ENCODE measurements around the gene GALNT13.

Gene GALNT13

DNA sequence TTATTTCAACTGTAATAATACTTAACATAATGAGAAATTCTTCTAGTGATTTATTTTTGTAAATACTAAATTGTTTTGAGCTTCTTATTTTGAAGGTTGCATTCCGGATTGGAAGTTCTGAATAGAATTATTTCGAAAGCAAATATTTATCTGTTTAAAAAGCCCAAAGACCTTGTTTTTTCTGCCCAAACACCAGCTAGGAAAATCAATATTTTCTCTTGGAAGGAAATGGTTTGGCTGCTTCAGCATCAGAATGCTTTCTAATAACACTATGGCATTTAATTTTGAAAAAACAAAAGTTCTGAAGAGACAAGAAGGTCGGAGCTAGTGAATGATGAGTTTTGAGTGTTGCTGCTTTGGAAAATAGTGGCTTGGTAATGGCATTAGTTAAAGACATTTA is 522.9 kb downstream of the GALNT13 start:
- TF ChIP-seq, protein P1, sequence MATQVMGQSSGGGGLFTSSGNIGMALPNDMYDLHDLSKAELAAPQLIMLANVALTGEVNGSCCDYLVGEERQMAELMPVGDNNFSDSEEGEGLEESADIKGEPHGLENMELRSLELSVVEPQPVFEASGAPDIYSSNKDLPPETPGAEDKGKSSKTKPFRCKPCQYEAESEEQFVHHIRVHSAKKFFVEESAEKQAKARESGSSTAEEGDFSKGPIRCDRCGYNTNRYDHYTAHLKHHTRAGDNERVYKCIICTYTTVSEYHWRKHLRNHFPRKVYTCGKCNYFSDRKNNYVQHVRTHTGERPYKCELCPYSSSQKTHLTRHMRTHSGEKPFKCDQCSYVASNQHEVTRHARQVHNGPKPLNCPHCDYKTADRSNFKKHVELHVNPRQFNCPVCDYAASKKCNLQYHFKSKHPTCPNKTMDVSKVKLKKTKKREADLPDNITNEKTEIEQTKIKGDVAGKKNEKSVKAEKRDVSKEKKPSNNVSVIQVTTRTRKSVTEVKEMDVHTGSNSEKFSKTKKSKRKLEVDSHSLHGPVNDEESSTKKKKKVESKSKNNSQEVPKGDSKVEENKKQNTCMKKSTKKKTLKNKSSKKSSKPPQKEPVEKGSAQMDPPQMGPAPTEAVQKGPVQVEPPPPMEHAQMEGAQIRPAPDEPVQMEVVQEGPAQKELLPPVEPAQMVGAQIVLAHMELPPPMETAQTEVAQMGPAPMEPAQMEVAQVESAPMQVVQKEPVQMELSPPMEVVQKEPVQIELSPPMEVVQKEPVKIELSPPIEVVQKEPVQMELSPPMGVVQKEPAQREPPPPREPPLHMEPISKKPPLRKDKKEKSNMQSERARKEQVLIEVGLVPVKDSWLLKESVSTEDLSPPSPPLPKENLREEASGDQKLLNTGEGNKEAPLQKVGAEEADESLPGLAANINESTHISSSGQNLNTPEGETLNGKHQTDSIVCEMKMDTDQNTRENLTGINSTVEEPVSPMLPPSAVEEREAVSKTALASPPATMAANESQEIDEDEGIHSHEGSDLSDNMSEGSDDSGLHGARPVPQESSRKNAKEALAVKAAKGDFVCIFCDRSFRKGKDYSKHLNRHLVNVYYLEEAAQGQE (IDR thresholded peaks at IDR 0.05; ENCODE audit: insufficient read depth in 1 of 2, low read depth in 2 of 2, low read length in 2 of 2) = no peak
- no peak for TF ChIP-seq FOXP2 (optimal IDR thresholded peaks at IDR 0.05; ENCODE audit: borderline replicate concordance, extremely low read depth, extremely low read length, insufficient read depth)
- TF ChIP-seq SIN3A (IDR thresholded peaks at IDR 0.05; ENCODE audit: borderline replicate concordance, insufficient read depth, low read length) = no peak
- no peak for TF ChIP-seq POLR2AphosphoS5 (IDR thresholded peaks at IDR 0.05; ENCODE audit: low read depth, low read length)
- no peak for TF ChIP-seq TAF1 (IDR thresholded peaks at IDR 0.05; ENCODE audit: borderline replicate concordance, insufficient read depth, low read length)

DNA sequence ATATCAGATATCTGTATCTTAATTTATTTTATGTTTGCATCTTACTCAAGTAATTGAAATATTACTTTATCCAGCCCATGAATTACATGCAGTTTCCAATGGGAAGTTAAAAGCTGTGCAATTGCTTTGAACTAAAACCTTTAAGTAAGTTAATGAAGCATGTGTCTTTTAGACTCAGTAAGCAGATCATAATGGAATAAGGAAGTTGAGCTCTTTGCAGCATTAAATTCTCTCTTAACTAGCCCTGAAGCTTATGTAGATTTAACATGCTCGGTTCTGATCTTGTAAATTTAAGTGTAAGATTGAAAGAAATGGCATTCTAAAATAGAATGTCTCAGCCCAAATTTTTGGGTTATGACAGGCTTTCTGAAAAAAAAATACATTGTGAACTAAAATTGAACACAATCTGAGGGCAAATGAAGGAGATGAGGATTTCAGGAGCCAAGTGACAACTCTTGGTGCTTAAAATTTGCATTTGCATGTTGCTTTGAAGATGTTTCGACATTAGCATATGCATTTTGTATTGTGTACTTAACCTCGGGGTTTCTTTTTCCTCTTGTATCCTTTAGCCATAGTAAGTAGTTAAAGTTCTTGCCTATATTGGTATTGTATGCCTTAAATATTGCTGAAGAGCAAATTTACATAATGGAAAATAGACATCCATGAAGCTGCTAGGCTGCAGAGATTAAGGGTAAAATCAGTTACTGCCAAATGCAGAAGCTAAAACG is 529.0 kb downstream of the GALNT13 start:
- TF ChIP-seq, protein P1 (IDR thresholded peaks at IDR 0.05; ENCODE audit: insufficient read depth in 1 of 2, low read depth in 2 of 2, low read length in 2 of 2) = no peak
- no peak for TF ChIP-seq FOXP2 (optimal IDR thresholded peaks at IDR 0.05; ENCODE audit: borderline replicate concordance, extremely low read depth, extremely low read length, insufficient read depth)
- no peak for TF ChIP-seq SIN3A (IDR thresholded peaks at IDR 0.05; ENCODE audit: borderline replicate concordance, insufficient read depth, low read length)
- no peak for TF ChIP-seq POLR2AphosphoS5 (IDR thresholded peaks at IDR 0.05; ENCODE audit: low read depth, low read length)
- no peak for TF ChIP-seq TAF1 (IDR thresholded peaks at IDR 0.05; ENCODE audit: borderline replicate concordance, insufficient read depth, low read length)

DNA sequence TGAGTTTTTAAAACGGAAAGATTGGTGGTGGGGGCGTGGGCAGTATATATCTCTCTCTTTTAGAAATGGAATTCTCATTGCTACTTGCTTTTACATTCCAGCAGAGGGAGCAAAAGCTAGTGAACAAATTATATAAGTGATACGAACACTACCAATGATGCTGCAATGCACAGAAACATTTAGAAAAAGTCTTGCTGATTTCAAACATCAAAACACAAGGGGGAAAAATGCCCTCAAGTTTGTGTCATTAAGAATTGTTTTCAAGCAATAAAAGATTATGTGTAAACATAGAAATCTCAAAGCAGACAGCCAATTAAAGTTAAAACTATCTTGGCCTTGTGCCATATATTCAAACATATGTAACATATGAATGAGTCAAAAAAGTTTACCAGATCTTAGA is 530.5 kb downstream of the GALNT13 start:
- TF ChIP-seq FOXP2 (optimal IDR thresholded peaks at IDR 0.05; ENCODE audit: borderline replicate concordance, extremely low read depth, extremely low read length, insufficient read depth) = no peak
- no peak for TF ChIP-seq SIN3A (IDR thresholded peaks at IDR 0.05; ENCODE audit: borderline replicate concordance, insufficient read depth, low read length)
- no peak for TF ChIP-seq TAF1 (IDR thresholded peaks at IDR 0.05; ENCODE audit: borderline replicate concordance, insufficient read depth, low read length)
- no peak for TF ChIP-seq POLR2AphosphoS5 (IDR thresholded peaks at IDR 0.05; ENCODE audit: low read depth, low read length)
- TF ChIP-seq, protein P1 (IDR thresholded peaks at IDR 0.05; ENCODE audit: insufficient read depth in 1 of 2, low read depth in 2 of 2, low read length in 2 of 2) = no peak

DNA sequence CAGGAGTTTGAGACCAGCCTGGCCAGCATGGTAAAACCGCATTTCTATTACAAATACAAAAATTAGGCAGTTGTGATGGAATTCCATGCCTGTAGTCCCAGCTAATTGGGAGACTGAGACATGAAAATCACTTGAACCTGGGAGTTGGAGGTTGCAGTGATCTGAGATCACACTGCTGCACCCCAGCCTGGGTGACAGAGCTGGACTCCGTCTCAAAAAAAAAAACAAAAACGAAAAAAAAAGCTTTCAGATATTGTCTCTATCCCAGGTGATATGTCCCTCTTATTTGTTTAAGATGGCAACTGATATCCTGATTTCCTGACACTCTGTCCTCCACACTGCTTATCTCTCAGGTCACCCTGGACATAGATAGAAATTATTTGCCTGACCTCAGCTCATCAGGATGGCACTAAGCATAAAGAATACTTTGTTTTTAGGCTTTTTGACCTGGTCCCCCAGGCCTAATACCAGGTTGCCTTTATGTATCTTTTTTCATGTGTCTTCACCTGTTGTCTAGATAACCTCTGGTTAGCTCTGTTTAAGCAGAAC is 531.6 kb downstream of the GALNT13 start:
- TF ChIP-seq SIN3A (IDR thresholded peaks at IDR 0.05; ENCODE audit: borderline replicate concordance, insufficient read depth, low read length) = no peak
- TF ChIP-seq, protein P1 (IDR thresholded peaks at IDR 0.05; ENCODE audit: insufficient read depth in 1 of 2, low read depth in 2 of 2, low read length in 2 of 2) = no peak
- no peak for TF ChIP-seq FOXP2 (optimal IDR thresholded peaks at IDR 0.05; ENCODE audit: borderline replicate concordance, extremely low read depth, extremely low read length, insufficient read depth)
- no peak for TF ChIP-seq POLR2AphosphoS5 (IDR thresholded peaks at IDR 0.05; ENCODE audit: low read depth, low read length)
- TF ChIP-seq TAF1 (IDR thresholded peaks at IDR 0.05; ENCODE audit: borderline replicate concordance, insufficient read depth, low read length) = no peak

All from PFSK-1 (cell line).